HUDEP-2 (cell line): ENCODE results near the gene BCL2L15.
A peak's percentile ranks its signal among the peaks of the same experiment; 100 is the strongest.

ENCODE experiments used
- DNase-seq, 76 experiments: peaks; one replicate each; lab custom pipeline; 2025; ENCODE audit not compliant: unreplicated experiment in 76 of 76; lab: John Stamatoyannopoulos, UW

Gene BCL2L15

GRCh38 chr1:113887402-113888175 is at the start of gene BCL2L15:
Gene BCL2L15 (minus strand): TSS chr1:113887581. CDS start chr1:113887375, 206 bp downstream.
- peak in 3 of 76 experiments; percentile 19 to 52 (median 20) for DNase-seq

- no peak for DNase-seq
These were observed 49.8 kb upstream of the BCL2L15 start for GRCh38 chr1:113937146-113937545.

GRCh38 chr1:113935970-113936369 is 48.6 kb upstream of the BCL2L15 start:
- DNase-seq: no peak

- DNase-seq: no peak
These were observed 47.8 kb upstream of the BCL2L15 start for GRCh38 chr1:113935176-113935575.

- no peak for DNase-seq
These were observed 47.2 kb upstream of the BCL2L15 start for GRCh38 chr1:113934511-113935055.

GRCh38 chr1:113934006-113934405 is 46.6 kb upstream of the BCL2L15 start:
- DNase-seq: no peak

GRCh38 chr1:113931451-113931851 is 44.1 kb upstream of the BCL2L15 start:
- DNase-seq: peak in 17 of 76 experiments; percentile 5 to 66 (median 28)

- peak in 23 of 76 experiments; percentile 9 to 59 (median 25) for DNase-seq
These were observed 43.2 kb upstream of the BCL2L15 start for GRCh38 chr1:113930499-113931161.

- DNase-seq: peak in 60 of 76 experiments; percentile 6 to 63 (median 36)
These were observed 42.5 kb upstream of the BCL2L15 start for GRCh38 chr1:113929750-113930498.

GRCh38 chr1:113928941-113929749 is 41.8 kb upstream of the BCL2L15 start, which contains the start of gene HIPK1:
Gene HIPK1 (plus strand): TSS chr1:113929324.
- peak in 75 of 76 experiments; percentile 38 to 91 (median 81) for DNase-seq

- peak in 7 of 76 experiments; percentile 3 to 41 (median 20) for DNase-seq
These were observed 41.0 kb upstream of the BCL2L15 start for GRCh38 chr1:113928187-113928930.

GRCh38 chr1:113924473-113924872 is 37.1 kb upstream of the BCL2L15 start:
- no peak for DNase-seq

- no peak for DNase-seq
These were observed 35.6 kb upstream of the BCL2L15 start for GRCh38 chr1:113922957-113923356.

GRCh38 chr1:113918243-113918642 is 30.9 kb upstream of the BCL2L15 start:
- DNase-seq: peak in 4 of 76 experiments; percentile 3 to 18 (median 10)

- no peak for DNase-seq
These were observed 30.2 kb upstream of the BCL2L15 start for GRCh38 chr1:113917400-113918082.

GRCh38 chr1:113916974-113917373 is 29.6 kb upstream of the BCL2L15 start:
- DNase-seq: no peak

GRCh38 chr1:113913887-113914664 is 26.7 kb upstream of the BCL2L15 start:
- peak in 74 of 76 experiments; percentile 15 to 97 (median 86) for DNase-seq

GRCh38 chr1:113913312-113913668 is 25.9 kb upstream of the BCL2L15 start:
- peak in 3 of 76 experiments; percentile 24 to 48 (median 45) for DNase-seq
